Hematopoietic multipotent progenitor cell treated with erythropoietin and hydrocortisone succinate and interleukin-3 and kit ligand, for 15 days (in vitro differentiated cells): ENCODE measurements around the gene DTL.

Source experiments
- DNase-seq: peaks from one replicate; pipeline ENCODE4 v3.0.0-alpha.2; 2015; ENCODE audit warnings: low spot score

The DTL gene

DNA sequence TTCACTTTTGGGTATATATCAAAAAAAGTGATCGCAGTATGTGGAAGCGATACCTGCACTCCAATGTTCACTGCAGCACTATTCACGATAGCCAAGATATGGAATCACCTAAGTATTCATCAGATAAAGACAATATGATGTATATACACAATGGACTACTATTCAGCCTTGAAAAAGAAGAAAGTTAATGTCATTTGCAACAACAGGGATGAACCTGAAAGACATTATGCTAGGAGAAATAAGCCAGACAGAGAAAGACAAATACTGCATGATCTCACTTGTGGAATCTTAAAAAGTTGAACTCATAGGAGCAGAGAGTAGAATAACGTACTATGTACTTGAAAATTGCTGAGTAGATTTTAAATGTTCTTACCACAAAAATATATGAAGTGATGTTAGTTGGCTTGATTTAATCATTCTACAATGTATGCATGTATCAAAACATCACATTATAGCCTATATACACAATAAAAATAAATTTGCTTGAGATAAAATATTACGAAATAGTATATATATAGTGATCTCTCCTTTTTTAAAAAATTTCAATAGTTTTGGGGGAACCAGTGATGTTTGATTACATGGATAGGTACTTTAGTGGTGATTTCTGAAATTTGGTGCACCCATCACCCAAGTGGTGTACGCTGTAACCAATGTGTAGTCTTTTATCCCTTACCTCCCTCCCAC lies 56.0 kb downstream of the DTL start:
- DNase-seq, result no peak

DNA sequence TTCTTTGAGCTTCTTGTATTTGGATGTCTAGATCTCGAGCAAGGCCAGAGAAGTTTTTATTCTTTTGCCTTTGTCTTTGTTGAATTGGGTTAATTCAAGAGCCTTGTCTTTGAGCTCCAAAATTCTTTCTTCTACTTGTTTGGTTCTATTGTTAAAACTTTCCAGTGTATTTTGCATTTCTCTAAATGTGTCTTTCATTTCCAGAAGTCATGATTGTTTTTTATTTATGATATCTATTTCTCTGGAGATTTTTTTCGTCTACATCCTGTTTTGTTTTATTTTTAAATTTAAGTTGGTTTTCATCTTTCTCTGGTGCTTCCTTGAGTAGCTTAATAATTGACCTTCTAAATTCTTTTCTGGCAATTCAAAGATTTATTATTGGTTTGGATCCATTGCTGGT lies 61.8 kb downstream of the DTL start:
- no peak for DNase-seq

DNA sequence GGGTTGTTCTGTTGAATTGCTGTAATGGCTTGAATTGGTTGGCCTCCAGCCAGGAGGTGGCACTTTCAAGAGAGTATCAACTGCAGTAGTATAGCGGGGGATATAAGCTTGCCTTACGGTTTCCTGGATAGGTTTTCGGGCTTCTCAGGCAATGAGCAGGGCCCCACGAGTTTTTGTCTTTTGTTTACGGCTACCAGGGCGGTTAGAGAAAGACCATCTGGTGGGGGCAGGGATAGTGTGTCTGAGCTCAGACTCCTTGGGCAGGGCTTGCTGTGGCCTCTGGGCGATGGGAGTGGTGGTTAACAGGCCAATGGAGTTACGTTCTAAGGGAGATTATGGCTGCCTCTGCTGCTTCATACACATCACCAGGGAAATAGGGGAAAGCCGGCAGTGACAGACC lies 62.8 kb downstream of the DTL start:
- DNase-seq, result no peak

DNA sequence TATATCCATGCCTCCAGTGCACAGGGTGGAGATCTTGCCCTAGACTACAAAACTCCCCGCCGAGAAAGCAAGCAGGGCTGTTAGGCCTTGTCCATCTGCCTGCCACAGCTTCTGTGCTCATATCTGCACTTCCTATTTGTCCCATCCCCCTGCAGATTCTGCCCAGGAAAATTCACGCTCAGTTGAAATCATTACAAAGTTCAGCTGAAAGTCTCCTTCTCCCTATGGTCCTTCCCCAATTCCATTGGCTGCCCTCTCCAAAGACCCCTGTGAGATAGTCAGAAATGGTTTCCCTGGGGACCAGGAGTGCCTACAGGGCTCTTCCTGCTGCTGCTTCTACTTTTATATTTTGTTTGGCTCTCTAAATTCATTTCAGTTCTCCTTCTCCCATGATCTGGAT lies 63.2 kb downstream of the DTL start:
- no peak for DNase-seq

DNA sequence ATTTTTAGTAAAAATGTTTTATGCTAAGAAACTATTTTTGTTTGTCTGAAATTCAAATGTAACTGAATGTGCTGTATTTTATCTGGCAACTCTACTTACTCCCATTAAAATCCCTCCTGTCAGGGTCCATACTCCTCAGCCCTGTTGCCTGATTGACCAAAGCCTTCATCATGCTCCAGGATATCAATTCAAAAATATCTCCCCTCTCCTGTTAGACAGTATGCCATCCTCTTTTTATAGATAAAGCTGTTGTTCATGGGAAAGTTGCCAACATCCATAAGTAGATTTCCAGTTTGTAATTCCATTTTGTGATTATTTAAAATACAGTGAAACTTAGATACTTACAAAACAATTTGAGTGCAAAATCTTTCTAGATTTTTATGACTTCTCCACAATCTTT lies 65.7 kb downstream of the DTL start:
- DNase-seq, result no peak

DNA sequence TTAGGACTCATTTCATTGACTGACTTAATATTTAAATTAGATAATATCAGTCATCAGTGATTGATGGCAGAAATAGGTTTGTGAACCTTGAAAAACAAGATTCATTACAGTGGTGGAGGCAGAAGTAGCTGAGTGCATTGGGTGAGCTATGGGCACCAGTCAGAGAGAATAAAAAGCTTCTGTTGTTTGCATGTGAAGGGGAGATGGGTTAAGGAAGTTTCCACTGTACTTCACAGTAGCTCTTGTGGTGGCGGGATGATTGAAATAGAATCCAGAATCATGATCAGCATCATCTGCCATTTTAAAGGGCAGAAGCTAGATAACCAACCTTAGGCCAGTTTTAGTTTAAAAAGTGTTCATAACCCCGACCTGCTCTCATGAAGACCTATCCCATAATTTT lies 66.2 kb downstream of the DTL start:
- DNase-seq, result no peak

DNA sequence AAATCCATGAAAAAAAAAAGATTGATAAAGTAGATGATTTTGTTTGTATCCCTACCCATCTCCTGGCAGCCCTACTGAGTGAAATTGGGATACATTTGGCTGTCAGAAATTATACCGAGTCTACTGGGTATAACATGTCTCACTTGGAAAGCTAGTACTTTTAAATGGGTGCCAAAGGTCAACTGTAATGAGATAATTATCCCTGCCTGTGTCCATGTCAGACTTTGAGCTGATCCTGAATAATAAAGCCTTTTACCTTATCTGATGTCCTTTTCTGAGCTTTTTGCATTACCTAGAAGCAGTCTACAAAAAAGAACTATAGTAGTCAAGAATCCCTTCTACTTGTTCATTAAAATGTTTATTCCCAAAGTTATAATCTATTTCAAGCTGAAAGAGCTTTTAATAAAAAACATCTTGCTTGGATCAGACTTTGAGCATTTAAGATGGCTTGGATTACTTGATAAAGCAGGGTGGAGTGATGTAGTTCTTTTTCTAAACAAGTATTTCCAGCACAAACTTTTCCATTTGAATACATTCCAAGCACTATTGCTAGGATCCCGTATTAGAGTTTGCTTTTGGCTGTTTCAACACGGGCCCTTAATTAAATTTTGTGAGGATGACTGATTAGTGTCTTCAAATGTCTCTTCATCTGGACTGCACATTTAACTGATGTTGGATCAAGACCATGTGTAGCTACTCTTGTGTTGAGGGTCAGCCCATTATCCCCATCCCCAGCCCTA lies 69.2 kb downstream of the DTL start:
- DNase-seq, result no peak

DNA sequence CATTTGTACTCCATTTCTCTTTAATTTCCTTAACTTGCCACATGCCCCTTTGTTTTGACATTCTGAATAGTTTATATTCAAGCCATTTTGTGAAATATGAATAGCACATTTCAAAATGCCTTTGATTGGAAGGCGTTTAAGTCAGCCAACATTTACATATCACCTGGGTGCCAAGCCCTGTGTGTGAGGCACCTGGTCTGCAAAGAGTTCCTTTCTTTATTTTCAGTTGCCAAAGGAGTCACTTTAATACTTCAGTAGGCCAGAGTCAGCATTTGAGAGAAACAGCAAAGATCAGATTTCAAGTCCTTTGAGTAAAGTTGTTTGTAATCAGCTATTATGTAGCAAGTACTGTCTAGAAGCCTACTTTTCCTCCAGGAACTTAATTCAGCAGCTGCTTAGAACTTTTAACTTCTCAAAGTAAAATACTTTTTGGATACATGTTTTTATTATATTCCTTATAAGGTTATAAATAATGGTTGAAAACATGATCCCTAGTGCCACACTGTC lies 70.8 kb downstream of the DTL start:
- DNase-seq, result no peak

DNA sequence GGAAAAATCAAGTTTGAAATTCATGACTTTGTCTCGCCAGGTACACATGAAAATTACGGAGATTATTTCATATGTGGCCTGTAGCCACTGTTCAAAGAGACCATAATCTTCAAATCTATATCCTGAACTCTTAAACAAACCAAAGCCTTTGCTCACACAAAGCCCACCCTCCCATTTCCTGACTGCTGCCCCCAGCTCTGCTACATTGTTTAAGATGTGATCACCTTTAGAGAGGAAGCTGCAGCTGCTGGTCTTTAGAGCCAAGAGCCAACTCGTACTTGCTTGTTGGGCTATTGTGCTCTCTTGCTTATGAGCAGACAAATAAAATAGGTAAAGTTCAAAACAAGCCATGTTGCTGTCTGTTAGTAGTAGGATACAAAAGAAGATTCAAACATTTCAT lies 71.9 kb downstream of the DTL start:
- no peak for DNase-seq

DNA sequence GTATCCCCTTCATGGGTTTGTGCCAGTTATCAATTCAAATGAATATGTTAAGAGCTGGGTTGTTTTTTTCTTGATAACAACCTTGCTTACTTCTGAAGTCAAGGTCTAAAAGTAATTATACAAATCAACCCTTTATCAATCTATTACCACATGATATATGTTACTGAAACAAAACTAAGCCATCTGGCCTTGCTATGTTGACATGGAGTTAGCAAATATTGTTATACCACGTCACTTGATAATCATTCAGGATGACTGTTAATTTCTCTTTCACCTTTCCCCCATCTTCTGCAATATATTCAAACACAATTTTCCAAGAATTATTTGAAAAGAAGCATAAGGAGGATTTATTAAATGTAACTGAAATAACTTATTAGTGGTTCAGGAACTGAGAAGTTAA lies 72.6 kb downstream of the DTL start:
- DNase-seq, result no peak

DNA sequence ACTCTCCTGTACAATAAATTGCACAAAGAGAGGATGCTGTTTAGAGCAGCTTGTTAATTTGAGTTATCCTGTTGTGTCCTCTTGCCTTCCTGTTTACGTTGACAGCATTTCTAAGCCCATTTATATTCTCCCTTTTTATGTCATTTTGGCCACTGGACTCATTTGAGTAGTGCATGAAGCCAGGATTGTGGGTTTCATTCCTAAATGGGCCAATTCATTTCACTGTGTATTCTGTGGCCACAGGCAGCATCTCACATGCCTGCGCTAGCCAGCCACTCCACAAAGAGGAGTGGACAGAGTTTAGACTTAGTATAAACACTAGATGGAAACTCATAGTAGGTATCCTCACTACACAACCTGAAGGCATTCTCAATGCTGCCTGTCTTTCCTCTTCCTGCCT lies 73.4 kb downstream of the DTL start:
- no peak for DNase-seq

DNA sequence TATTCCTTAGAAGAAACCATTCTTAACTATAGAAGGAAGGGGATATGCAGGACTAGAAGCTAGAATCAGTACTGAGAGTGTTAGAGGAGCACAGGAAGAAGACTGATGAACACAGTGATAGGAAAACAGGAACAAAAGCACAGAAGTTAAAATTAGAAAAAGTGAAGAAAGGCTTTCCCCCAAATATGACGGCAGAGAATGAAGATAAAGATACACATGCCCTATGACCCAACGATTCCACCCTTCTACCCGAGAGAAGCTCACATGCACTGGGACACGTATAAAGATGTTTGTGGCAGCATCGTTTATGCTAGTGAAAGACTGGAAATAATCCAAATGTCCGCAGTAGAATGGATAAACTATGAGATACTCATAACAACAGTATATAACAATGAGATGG lies 74.2 kb downstream of the DTL start:
- no peak for DNase-seq

DNA sequence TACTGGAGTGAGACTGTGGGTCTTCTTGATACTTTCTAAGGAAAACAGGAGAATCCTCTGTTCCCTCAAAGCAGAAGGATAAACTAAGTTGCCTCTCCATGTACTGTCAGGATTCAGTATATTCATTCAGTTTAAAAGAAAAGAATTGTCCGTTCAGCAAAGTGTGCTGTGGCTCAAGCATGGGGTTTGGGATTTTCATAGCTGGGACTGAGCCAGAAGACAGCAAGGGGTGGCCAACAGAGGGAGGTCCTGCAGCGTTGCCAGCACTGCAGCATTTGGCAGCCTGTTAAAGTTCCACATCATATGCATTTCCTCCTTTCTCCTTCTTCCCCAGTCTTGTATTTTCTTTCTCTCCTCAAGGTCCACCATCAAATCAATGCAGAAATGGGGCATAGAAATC lies 75.1 kb downstream of the DTL start:
- DNase-seq, result no peak

DNA sequence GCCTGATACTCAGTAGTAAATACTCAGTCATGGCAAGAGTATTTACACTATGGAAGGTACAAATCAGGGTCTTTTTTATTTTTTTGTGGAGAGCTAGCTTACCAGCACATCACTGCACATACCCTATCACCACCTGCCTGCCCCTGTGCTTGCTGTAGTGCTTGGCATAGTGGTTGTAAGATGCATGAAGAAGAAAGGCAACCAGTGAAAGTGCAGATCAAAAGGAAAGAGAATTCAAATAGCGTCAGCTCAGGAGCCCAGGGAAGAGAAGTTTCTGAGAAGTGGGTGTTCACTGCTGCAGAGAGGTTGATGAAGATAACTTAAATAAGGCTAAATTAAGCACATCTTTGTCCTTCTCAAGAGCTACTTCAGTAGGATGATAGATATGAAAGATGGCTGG lies 76.0 kb downstream of the DTL start:
- DNase-seq, result no peak

DNA sequence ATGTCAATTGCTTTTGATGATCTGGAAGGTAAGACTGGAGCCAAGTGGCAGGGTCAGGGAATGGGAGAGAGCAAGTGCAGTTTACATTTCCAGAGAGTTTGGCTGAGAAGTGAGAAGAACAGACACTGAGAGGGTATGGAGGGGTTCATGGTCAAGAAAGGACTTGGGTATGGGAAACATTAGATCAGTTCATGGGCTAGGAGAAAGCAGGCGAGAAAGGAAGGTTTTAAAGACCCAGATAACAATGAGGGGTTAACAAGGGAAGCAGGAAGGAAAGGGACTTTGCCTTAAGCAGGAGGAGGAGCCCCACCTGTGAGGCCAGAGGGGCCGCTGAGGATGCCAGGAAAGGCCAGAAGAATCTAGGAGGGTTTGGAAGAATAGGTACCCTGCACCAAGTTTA lies 78.2 kb downstream of the DTL start:
- no peak for DNase-seq

DNA sequence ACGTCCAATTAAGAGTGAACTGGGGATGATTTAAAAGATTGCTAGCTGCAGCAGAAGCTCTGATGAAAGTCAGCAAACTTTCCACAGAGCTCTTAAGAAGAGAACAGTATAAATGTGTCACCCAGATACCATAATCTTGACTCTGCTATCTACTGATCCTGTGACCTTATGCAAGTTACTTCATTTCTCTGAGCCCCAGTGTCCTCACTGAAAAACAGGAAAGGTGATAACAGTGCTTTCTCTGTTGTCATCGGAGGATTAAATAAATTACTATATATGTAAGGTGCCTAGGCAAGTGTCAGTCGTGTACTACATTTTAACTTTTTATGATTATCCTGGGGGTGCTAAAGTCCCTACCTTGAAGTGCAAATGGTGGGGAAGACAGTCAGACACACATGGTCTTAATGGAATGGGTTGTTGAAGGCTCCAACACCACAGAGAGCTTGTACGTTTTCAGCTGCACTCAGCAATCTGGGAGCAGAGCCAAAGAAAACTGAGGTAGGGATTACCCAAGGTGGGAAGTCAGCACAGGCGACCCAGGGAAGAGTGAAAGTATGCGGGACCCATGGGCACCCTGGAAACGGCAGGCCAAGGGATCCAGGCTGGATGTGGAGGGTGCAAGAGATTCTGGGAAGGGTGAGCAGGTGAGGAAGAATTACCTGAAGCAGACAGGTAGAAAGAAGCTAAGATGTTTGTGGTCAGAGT lies 82.8 kb downstream of the DTL start:
- no peak for DNase-seq

DNA sequence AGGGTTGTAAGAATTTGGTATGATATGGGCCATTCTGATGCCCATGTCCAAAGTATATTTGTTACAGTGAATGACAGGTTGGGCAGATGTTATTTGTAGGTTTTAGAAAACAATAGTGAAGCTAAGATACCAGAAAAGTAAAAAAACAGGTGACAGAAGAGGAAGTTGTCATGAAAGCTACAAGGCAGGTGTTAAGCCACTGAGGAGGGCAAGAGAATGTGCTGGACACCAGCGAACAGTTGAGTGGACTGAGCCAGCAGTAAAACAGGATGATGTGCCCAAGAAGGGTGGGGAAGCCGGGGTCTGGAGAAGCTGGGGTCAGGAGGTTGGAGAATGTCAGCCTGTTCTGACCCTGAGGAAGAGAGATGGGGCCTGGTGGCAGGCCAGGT lies 83.3 kb downstream of the DTL start:
- no peak for DNase-seq

DNA sequence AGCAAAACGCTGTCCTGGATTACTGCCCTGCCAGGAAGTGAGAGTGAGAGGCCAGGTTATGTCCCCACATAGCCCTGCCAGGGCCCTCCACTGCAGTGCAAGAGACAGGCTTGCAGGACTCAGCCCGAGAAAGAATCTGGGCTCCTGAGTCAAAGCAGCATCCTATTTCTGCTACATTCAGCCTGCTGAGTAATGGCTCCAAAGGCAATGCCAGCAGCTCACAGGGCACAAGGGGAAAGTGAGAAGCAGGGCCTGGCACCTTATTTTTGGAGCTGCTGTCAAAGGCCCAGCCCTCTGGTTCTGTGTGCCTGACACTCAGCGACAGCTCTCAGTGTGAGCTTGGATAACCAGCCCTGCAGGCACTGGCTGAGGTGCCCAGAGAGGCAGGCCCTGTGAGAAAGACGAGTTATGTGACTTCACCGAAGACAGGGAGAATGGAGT lies 83.9 kb downstream of the DTL start:
- DNase-seq, result no peak

DNA sequence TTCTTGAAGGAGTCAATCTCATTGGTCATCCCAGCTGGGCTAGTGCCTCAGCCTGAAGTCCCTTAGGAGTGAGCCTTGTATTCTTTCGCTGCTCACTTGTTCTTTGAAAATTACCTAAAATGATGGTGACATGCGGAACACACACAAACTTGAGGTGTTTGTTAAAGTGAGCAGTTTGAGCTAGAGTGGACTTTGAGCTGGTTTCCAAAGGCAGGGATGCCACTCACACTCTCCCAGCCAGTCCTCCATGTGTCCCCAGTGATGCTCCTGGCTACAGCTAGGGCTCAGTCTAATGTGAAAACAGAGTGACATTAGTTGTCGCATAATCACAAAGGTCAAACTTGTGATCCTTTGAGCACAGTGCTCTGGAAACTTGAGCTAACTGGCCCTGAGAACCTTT lies 84.3 kb downstream of the DTL start:
- DNase-seq, result no peak

DNA sequence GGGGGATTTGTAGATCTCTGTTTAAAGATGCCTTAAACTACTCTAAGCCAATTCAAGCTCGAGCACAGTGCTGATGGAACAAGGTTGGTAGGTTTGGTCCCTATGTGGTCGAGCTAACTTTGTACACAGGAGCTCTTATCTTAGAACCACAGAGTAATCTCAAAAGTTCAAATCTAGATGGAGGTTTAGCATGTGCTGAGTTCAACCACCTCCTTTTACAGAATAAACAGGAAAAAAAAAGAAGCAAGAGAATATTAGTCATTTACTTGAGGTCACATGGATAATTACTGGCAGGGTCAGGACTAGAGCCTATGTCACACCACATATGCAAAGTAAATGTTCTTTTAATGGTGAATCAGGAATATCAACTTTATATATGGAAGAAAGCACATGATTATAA lies 86.2 kb downstream of the DTL start:
- no peak for DNase-seq

DNA sequence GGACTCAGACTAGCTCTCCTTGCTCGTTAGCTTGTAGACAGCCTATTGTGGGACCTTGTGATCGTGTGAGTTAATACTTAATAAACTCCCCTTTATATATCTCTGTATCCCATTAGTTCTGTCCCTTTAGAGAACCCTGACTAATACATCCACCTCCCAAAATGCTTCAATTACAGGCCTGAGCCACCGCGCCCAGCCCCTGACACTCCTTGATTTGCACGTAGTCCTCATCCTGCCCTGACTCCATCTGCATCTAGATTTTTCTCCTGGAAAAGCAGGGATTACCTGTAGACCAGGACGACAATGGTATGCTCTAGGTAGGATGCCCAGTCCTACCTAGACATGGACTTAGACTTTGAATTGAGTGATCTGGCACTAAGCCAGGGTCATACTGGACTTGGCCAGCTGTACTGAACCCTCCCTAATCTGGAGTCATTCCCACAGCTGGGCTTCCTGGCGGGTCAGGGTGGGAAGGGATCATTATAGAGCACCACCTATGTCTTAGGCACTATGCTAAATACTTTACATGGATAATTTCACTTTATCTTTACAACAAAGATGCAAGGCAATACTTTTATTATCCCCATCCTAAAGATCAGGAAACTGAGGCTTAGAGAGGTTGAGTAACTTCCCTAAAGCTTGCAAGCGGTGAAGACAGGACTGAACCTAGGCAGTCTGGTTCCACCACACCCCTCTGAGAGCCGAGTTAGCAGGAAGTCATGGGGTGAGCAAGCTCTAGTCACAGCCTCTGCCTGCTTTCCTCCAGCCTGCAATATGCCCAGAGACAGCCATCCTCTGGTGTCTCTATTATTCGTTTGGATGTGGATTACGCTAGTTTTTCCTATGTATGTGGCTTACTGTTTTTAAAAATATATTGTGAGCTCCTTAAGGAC lies 89.4 kb downstream of the DTL start:
- no peak for DNase-seq

DNA sequence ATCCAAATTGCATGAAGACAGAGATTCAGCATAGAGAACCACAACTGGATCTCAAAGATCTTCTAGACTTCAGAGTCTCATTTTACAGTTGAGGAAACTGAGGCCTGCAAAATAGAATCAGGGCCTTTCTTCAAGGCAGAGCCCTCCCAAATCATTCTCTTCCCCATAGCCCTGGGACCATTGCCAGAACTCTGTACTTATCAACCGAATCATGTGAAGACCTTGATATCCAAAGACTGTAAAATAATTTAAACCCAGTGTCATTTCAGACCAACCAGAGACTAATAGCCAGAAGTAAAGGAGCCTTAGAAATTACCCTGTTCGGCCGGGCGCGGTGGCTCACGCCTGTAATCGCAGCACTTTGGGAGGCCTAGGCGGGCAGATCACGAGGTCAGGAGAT lies 90.1 kb downstream of the DTL start:
- DNase-seq, result no peak
